NCI-H2107 (cell line): Measurements from ENCODE around the gene GAB1.

Source experiments
- DNase-seq: peaks from one replicate; lab custom pipeline; 2025; lab: John Stamatoyannopoulos, UW

GAB1 gene

DNA sequence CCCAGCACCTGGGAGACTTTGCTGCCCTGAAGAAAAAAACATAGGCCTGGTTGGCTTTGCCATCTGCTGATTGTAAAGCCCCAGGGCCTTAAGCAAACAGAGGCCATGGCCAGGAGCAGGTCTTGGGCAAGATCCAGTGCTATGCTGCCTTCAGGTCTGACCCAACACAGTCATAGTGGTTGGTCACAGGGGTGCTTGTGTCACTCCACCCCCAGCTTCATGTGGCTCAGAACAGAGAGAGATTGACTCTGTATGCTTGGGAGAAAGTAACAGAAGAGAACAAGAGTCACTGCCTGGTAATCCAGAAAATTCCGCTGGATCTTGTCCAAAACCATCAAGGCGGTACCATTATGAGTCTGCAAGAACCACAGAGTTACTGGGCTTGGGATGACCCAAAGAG, 152.4 kb downstream of the GAB1 start:
- no peak for DNase-seq

GRCh38 chr4:143498021-143498420, 161.3 kb downstream of the GAB1 start:
- DNase-seq, result no peak

- DNase-seq, result no peak
These were observed 165.6 kb downstream of the GAB1 start for GRCh38 chr4:143502231-143502630.

DNA sequence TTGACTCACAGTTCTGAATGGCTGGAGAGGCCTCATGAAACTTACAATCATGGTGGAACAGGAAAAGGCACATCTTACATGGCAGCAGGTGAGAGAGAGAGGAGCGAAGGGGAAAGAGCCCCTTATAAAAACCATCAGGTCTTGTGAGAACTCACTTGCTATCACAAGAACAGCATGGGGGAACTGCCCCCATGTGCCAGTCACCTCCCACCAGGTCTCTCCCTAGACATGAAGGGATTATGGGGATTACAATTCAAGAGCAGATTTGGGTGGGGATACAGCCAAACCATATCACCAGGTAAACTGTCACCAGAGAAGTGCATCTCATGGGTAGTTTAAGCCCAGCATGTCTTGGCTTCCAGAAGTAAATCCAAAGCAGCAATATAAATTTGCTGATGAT, 169.4 kb downstream of the GAB1 start:
- no peak for DNase-seq

DNA sequence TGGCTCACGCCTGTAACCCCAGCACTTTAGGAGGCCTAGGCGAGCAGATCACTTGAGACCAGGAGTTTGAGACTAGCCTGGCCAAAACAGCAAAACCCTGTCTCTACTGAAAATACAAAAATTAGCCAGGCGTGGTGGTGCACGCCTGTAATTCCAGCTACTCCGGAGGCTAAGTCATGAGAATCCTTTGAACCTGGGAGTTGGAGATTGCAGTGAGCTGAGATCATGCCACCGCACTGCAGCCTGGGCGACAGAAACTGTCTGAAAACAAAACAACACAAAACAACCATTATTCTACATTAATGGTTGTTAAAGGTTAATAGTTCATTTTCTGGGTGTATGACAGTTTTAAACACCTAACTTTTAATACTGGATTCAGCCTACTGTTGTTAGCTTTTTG, 175.2 kb downstream of the GAB1 start:
- DNase-seq, result no peak

DNA sequence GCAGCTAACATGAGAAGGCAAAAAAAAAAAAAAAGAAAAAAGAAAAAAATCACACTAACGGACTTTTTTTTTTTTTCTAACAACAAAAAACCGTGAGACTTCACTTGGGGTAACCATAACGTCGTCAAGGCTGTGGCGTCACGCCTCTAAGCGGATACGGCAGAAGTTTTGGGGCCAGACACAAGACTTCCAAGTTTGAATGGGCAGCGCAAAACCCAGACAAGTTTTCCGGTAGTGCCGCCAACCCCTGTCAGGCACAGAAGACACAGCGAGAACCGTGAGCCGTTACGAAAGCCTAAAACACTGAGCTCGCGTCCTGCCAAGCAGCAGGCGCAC, 176.3 kb downstream of the GAB1 start:
- DNase-seq, result no peak

DNA sequence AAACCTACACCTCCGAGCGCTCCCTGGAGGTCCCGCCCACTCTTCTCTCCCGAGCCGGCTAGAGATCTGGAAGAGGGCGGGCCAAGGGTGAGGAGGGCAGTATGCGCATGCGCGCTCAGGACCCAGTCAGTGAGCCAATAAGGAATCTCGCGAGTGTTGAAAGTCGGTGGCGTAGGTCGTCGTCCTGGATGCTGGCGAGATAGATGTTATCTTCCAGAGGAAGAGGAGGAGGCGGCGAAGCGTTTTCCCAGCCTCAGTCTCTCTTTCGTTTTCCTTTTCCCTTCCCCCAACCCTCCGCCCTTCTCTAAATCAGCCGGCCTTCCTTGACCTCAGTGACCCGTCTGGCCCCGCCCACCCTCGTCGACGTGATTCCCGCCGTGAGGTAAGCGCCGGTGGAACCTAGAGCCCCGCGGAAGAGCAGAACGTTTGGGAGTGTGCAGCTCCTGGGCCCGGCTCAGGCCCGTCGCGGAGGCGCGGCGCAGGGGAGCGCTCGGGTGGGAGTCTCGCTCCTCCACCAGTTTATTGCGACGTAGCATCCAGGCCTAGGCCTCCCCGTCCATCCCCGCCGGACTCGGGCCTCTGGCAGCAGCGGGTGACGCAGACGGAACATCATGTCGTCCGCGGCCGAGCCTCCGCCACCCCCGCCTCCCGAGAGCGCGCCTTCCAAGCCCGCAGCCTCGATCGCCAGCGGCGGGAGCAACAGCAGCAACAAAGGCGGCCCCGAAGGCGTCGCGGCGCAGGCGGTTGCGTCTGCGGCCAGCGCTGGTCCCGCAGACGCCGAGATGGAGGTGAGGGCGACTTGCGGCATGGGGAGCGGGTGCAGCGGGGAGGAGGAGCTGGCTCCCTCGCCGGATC, 176.9 kb downstream of the GAB1 start, which contains the start of gene SMARCA5:
Gene SMARCA5 (plus strand): TSS at position 389 of the 855 bp plus-strand sequence. CDS start 223 bp downstream, at position 612.
- peak; percentile 75 for DNase-seq

DNA sequence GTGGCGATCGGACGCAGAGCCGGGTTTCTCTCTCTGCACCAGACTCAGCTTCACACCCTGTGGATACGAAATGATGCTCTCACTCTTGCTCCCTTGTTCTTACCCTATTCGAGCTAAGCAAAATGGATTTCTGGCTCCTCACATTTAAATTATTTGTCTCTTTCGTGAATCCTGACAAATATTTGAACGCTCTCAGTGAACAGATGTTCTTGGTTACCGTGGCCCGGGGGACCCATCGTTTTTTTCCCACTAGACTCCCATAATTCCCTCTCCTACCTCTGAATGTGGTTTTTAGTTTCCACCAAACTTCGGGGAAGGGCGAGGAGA, 177.5 kb downstream of the GAB1 start:
- no peak for DNase-seq

- no peak for DNase-seq
These were observed 177.8 kb downstream of the GAB1 start for GRCh38 chr4:143514497-143514896.

DNA sequence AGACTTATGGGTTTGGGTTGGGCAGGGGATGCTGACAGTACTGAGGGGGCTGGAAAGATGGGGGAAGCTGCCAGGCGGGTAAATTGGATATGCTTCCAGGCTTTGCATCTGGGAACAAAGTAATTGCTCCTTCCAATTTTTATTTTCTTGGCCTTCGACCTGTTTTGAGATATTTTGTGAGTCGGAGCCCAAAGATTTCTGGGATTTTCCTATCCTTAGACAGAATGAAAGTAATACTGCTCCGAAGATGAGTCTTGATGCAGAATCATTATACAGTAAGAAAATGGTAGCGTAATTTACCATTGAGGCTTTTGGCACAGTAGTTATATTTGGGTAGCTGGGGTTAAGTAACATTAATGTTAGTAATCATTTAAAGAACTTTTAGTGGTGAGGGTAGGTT, 178.2 kb downstream of the GAB1 start:
- no peak for DNase-seq

GRCh38 chr4:143515905-143516304, 179.2 kb downstream of the GAB1 start:
- no peak for DNase-seq

DNA sequence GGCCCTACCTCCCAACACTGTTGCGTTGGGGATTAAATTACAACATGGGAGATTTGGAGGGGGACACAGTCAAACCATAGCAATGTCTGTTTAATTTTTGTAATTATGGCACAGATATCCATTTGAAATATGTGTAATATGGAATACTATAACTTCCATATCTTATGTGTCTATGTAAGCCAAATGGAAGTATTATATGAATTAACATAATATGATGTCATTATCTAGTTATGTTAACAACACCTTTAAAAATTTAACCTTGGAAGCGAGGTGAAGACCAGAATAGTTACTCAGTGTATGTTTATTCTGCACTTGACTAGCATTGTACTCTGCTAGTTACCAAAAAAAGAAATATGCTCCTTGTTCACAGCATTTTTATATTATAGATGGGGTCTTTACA, 181.1 kb downstream of the GAB1 start:
- DNase-seq, result no peak
